Fibroblast of skin of back (primary cell): ENCODE results near the gene IKZF1.

Source experiments
- DNase-seq: peaks from one replicate; pipeline ENCODE4 v3.0.0-alpha.2; 2013

Gene IKZF1

GRCh38 chr7:50377356-50377755 is 72.8 kb downstream of the IKZF1 start:
- DNase-seq: no peak

GRCh38 chr7:50379082-50379481 is 74.6 kb downstream of the IKZF1 start:
- no peak for DNase-seq

GRCh38 chr7:50379539-50379938 is 75.0 kb downstream of the IKZF1 start:
- DNase-seq: no peak

- DNase-seq: no peak
These were observed 77.9 kb downstream of the IKZF1 start for GRCh38 chr7:50382455-50382854.

GRCh38 chr7:50387351-50387750 is 82.8 kb downstream of the IKZF1 start:
- no peak for DNase-seq

GRCh38 chr7:50389961-50390360 is 85.4 kb downstream of the IKZF1 start:
- DNase-seq: no peak

GRCh38 chr7:50391386-50391785 is 86.9 kb downstream of the IKZF1 start:
- DNase-seq: no peak

- DNase-seq: no peak
These were observed 88.6 kb downstream of the IKZF1 start for GRCh38 chr7:50393076-50393475.

- no peak for DNase-seq
These were observed 89.2 kb downstream of the IKZF1 start for GRCh38 chr7:50393547-50394252.

- DNase-seq: no peak
These were observed 89.8 kb downstream of the IKZF1 start for GRCh38 chr7:50394315-50394714.

GRCh38 chr7:50396856-50397255 is 92.3 kb downstream of the IKZF1 start:
- no peak for DNase-seq

- no peak for DNase-seq
These were observed 92.9 kb downstream of the IKZF1 start for GRCh38 chr7:50397320-50397970.

GRCh38 chr7:50397971-50398324 is 93.4 kb downstream of the IKZF1 start:
- DNase-seq: no peak

- DNase-seq: no peak
These were observed 94.7 kb downstream of the IKZF1 start for GRCh38 chr7:50399206-50399605.

- no peak for DNase-seq
These were observed 95.1 kb downstream of the IKZF1 start for GRCh38 chr7:50399635-50400034.

GRCh38 chr7:50400114-50400513 is 95.6 kb downstream of the IKZF1 start:
- DNase-seq: no peak

- no peak for DNase-seq
These were observed 99.9 kb downstream of the IKZF1 start for GRCh38 chr7:50404392-50404791.

- DNase-seq: no peak
These were observed 100.7 kb downstream of the IKZF1 start for GRCh38 chr7:50405221-50405620.

- no peak for DNase-seq
These were observed 102.4 kb downstream of the IKZF1 start for GRCh38 chr7:50406935-50407334.

- no peak for DNase-seq
These were observed 105.6 kb downstream of the IKZF1 start for GRCh38 chr7:50409856-50410745.

GRCh38 chr7:50411332-50411731 is 106.8 kb downstream of the IKZF1 start:
- DNase-seq: no peak

- DNase-seq: no peak
These were observed 108.5 kb downstream of the IKZF1 start for GRCh38 chr7:50412973-50413372.

- no peak for DNase-seq
These were observed 109.0 kb downstream of the IKZF1 start for GRCh38 chr7:50413561-50413960.
